ENCODE measurements around the gene PRR35. TPM values are rescaled to one million over a fixed set of nuclear protein-coding genes. Genes with fewer than 3 reads are reported as not detected.

Gene PRR35
- total RNA-seq, 4 donors from 2014 or later = not detected

DNA sequence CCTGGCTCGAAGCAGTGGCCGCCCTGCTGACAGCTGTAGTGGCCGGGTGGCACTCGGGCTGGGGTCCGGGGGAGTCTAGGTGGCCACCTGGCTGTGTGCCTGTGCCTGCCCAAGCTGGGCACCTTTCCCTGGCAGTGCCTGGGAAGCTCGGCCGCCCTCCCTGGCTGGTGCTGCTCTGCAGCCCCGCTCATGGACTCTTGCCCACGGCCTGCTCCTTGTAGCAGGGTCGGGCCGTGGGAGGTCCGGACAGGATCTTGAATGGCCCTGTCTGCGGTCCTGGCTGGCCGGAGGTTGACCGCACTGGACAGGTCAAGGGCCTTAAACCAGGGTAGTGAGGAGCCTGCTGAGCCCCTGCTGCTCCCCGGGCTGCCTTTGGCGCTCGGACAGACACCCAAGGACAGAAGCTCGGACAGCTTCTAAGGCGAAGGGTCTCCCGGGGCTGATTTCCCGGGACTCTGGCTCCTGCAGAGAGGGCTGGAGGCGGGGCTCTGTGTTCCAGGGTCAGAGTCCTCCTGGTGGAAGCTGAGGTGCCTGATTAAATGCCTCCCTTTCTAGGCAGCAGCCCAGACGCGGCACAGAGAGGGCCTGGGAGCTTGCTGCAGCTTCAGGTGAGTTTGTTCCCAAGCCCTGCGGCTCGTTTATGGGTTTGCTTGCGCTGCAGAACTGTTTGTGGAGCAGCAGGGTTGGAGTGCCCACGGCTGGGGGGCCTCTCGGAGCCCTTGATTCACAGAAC is 26.6 kb upstream of the PRR35 start:
- H3K9me3 ChIP-seq = no peaks in the 10 kb centered on the region
- WGBS, 2 donors = 80 to 86% methylated on average over 15 to 27 of the region's 30 CpGs
- H3K4me3 ChIP-seq (replicated peaks in 1 of 3) = no peak overlapping the region
- H3K27ac ChIP-seq = no peak overlapping the region
- no peaks in the 10 kb centered on the region for H3K27me3 ChIP-seq
- intact Hi-C loops (cut with DNase I) = no loop called here
- no peak for DNase-seq
- TF ChIP-seq POLR2A (IDR thresholded peaks at IDR 0.05) = no peak
- TF ChIP-seq, protein P1, sequence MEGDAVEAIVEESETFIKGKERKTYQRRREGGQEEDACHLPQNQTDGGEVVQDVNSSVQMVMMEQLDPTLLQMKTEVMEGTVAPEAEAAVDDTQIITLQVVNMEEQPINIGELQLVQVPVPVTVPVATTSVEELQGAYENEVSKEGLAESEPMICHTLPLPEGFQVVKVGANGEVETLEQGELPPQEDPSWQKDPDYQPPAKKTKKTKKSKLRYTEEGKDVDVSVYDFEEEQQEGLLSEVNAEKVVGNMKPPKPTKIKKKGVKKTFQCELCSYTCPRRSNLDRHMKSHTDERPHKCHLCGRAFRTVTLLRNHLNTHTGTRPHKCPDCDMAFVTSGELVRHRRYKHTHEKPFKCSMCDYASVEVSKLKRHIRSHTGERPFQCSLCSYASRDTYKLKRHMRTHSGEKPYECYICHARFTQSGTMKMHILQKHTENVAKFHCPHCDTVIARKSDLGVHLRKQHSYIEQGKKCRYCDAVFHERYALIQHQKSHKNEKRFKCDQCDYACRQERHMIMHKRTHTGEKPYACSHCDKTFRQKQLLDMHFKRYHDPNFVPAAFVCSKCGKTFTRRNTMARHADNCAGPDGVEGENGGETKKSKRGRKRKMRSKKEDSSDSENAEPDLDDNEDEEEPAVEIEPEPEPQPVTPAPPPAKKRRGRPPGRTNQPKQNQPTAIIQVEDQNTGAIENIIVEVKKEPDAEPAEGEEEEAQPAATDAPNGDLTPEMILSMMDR (IDR thresholded peaks at IDR 0.05) = no peak
- H3K36me3 ChIP-seq = no peaks in the 10 kb centered on the region
- H3K4me1 ChIP-seq = peaks cover 9 to 18% of the 10 kb centered on the region in 2 donors

DNA sequence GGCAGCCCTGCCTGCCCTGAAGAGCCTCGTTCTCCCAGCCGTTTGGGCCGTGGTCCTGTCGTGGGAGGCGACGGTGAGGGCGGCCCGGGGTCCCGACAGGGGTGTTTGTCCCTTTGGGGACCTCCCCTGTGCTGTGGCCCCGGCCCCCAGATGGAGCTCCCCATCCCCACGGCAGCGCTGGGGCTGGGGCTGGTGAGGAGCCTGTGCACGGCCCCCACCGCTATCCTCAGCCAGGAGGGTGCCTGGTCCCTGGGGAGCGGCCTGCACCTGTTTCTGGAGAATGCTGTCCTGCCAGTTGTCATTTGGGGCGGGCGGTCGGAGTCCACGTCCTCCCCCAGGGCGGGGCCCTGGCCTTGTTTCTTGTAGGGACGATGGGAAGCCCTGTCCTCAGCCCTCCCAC is 26.1 kb upstream of the PRR35 start:
- no peak for TF ChIP-seq POLR2A (IDR thresholded peaks at IDR 0.05)
- TF ChIP-seq, protein P1 (IDR thresholded peaks at IDR 0.05) = no peak
- Histone ChIP-seq H3K27ac (no peak overlapping the region), H3K4me1 (peaks cover 3 to 12% of the 10 kb centered on the region in 2 donors), H3K36me3 (no peaks in the 10 kb centered on the region), H3K27me3 (no peaks in the 10 kb centered on the region), H3K9me3 (no peaks in the 10 kb centered on the region), H3K4me3 (replicated peaks in 1 of 3) (no peak overlapping the region)
- WGBS, 2 donors = 74 to 94% methylated on average over 7 to 10 of the region's 21 CpGs
- intact Hi-C loops (cut with DNase I) = no loop called here
- no peak for DNase-seq

DNA sequence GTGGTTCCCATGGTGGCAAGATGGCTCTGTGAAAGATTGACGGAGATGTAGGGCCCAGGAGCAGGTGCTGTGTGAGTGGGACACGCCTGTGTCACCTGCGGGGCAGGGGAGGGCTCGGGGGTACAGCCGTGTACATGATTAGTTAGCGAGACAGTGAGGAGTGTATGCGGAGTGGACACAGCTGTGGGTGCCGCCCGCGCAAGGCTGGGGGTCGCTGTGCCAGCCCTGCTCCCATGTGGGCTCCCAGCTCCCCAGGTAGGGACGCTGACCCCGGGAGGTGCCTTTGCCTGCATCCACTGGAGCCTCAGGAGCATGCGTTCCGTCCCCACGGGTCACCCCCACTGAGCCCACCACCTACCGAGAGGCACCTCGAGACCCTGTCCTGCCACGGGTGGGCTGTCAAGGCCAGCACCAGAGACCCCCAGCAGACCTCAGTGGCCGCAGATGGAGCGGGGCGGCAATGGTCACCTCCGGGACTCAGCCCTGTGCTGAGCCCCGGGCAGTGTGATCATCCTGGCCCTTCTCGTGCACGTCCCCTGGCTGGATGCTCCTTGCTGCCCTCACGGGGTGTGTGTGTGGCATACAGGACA is 25.2 kb upstream of the PRR35 start:
- no peaks in the 10 kb centered on the region for H3K9me3 ChIP-seq
- H3K36me3 ChIP-seq = no peaks in the 10 kb centered on the region
- intact Hi-C loops (cut with DNase I) = no loop called here
- WGBS, 2 donors = 92 to 95% methylated on average over 10 to 15 of the region's 27 CpGs
- no peak for TF ChIP-seq POLR2A (IDR thresholded peaks at IDR 0.05)
- TF ChIP-seq, protein P1 (IDR thresholded peaks at IDR 0.05) = no peak
- no peak overlapping the region for H3K27ac ChIP-seq
- peaks cover 0 to 4% of the 10 kb centered on the region in 2 donors for H3K4me1 ChIP-seq
- no peak for DNase-seq
- no peak overlapping the region for H3K4me3 ChIP-seq (replicated peaks in 1 of 3)
- H3K27me3 ChIP-seq = no peaks in the 10 kb centered on the region

DNA sequence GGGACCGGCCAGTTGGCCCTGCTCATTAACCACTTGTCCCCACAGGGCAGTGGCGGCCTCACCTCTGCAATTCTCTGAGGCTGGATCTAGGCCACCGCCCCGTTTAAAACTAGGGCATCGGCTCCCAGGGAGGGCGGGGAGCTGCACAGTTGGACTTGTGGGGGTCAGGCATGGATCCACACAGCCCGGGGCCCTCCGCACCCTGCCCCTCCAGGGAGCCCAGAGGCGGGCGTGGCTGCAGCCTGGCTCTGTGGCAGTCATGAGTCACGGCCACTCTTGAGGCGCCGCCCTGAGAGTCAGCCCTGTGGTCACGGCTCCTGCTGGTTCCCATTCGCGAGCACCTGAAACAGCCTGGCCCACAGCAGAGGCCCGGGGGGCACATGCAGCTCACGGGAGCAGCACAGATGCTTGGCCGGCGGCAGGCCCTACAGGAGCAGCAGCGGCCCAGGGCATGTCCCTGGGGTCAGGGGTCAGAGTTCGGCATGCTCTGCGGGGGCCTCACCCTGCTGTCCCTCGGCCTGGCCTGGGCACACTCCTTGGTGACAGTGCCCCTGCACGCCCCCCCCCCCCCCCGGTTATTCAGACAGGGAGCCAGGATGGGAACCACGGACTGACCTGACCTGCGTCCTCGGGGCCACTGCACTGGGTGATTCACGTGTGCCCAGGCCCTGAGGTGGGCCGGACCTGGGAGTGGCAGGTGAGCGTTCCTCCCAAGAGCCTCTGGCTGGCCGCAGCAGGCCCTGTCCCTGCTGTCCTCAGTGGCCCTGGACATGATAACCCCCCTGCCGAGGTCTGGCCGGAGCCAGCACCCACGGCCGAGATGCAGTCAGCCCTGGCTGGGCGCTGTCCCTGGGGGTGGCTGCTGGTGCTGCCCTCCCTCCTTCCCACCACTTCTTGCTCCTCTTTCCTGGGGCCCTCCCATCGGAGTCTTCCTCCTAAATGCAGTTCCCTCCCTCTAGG is 24.5 kb upstream of the PRR35 start:
- Histone ChIP-seq H3K36me3 (no peaks in the 10 kb centered on the region), H3K9me3 (no peaks in the 10 kb centered on the region), H3K27ac (no peak overlapping the region), H3K4me3 (replicated peaks in 1 of 3) (no peak overlapping the region), H3K27me3 (no peaks in the 10 kb centered on the region), H3K4me1 (no peaks in the 10 kb centered on the region)
- no peak for TF ChIP-seq POLR2A (IDR thresholded peaks at IDR 0.05)
- TF ChIP-seq, protein P1 (IDR thresholded peaks at IDR 0.05) = no peak
- intact Hi-C loops (cut with DNase I) = no loop called here
- DNase-seq = no peak
- WGBS, 2 donors = 89 to 94% methylated on average over 6 to 17 of the region's 39 CpGs

Measured in thyroid gland (tissue), 4 donors.